ENCODE results near the gene KAT2B. TPM values are rescaled to one million over a fixed set of nuclear protein-coding genes. Genes with fewer than 3 reads are reported as not detected.

Gene KAT2B
- total RNA-seq, 2 donors from 2014 or later, result 14.5 to 25.2 TPM

GRCh38 chr3:20190991-20191390 lies 150.7 kb downstream of the KAT2B start:
- DNase-seq (peak in 1 of 4 donors; percentile 7), ATAC-seq (no peak)
- Histone ChIP-seq H3K36me3 (replicated peaks in 1 of 2; ENCODE audit: insufficient read depth in 1 of 2, low read depth in 2 of 2) (no peaks in the 10 kb centered on the region), H3K9me3 (no peaks in the 10 kb centered on the region), H3K4me1 (peaks cover 12% of the 10 kb centered on the region), H3K27ac (no peak overlapping the region), H3K27me3 (no peaks in the 10 kb centered on the region), H3K4me3 (no peak overlapping the region)
- intact Hi-C loops (cut with DNase I), result no loop called here
- 64 to 67% methylated on average over 5 of the region's 5 CpGs for WGBS, 2 donors
- TF ChIP-seq CTCF (IDR thresholded peaks at IDR 0.05) (peak in 1 of 7 experiments; percentile 3), POLR2A (IDR thresholded peaks at IDR 0.05) (no peak)

GRCh38 chr3:20194793-20195460 lies 154.7 kb downstream of the KAT2B start:
- WGBS, 2 donors, result 93 to 94% methylated on average over 7 of the region's 7 CpGs
- TF ChIP-seq CTCF (IDR thresholded peaks at IDR 0.05) (no peak), POLR2A (IDR thresholded peaks at IDR 0.05) (no peak)
- DNase-seq (no peak), ATAC-seq (no peak)
- Histone ChIP-seq H3K4me3 (no peak overlapping the region), H3K36me3 (replicated peaks in 1 of 2; ENCODE audit: insufficient read depth in 1 of 2, low read depth in 2 of 2) (no peaks in the 10 kb centered on the region), H3K27me3 (no peaks in the 10 kb centered on the region), H3K4me1 (no peaks in the 10 kb centered on the region), H3K9me3 (no peaks in the 10 kb centered on the region), H3K27ac (no peak overlapping the region)
- intact Hi-C loops (cut with DNase I), result no loop called here

- Histone ChIP-seq H3K9me3 (no peaks in the 10 kb centered on the region), H3K27ac (no peak overlapping the region), H3K4me1 (no peaks in the 10 kb centered on the region), H3K36me3 (replicated peaks in 1 of 2; ENCODE audit: insufficient read depth in 1 of 2, low read depth in 2 of 2) (no peaks in the 10 kb centered on the region), H3K27me3 (no peaks in the 10 kb centered on the region), H3K4me3 (no peak overlapping the region)
- no peak for ATAC-seq
- DNase-seq, result no peak
- intact Hi-C loops (cut with DNase I), result no loop called here
- TF ChIP-seq CTCF (IDR thresholded peaks at IDR 0.05) (no peak), POLR2A (IDR thresholded peaks at IDR 0.05) (no peak)
- WGBS, 2 donors, result 75 to 97% methylated on average over 3 of the region's 3 CpGs
Measured at GRCh38 chr3:20197775-20198174, 157.5 kb downstream of the KAT2B start.

- Histone ChIP-seq H3K36me3 (replicated peaks in 1 of 2; ENCODE audit: insufficient read depth in 1 of 2, low read depth in 2 of 2) (no peaks in the 10 kb centered on the region), H3K4me3 (no peak overlapping the region), H3K4me1 (no peaks in the 10 kb centered on the region), H3K9me3 (no peaks in the 10 kb centered on the region), H3K27ac (no peak overlapping the region), H3K27me3 (no peaks in the 10 kb centered on the region)
- intact Hi-C loops (cut with DNase I), result no loop called here
- TF ChIP-seq CTCF (IDR thresholded peaks at IDR 0.05) (no peak), POLR2A (IDR thresholded peaks at IDR 0.05) (no peak)
- ATAC-seq (no peak), DNase-seq (no peak)
Measured at GRCh38 chr3:20201143-20201542, 160.9 kb downstream of the KAT2B start.

Small RNA genes lying within 50 kb of the gene (microRNA-seq; reads per million reads assigned to microRNA genes)
- 0 to 0.47 reads per million in 2 donors for gene MIR3135A (ENCODE audit: borderline number of aligned reads in 2 of 2, borderline replicate concordance in 2 of 2)

Small RNA genes lying within 50 kb of the gene (small RNA-seq; reads per million reads assigned to genes)
- gene MIR3135A, result not detected
- not detected for gene RNU4-85P
- gene RPL39P18, result not detected

Other genes with a start within 250 kb of the KAT2B start
- 1 to 10 TPM in 1 of 2 donors, not detected in 1; 1.3 TPM for gene EFHB, start 106.2 kb upstream of the KAT2B start, total RNA-seq
- 10 to 100 TPM; 30.6 to 35.3 TPM for gene RAB5A, start 93.3 kb upstream of the KAT2B start, total RNA-seq
- gene PP2D1, start 28.2 kb upstream of the KAT2B start, total RNA-seq, result not detected
- gene SGO1, start 145.8 kb downstream of the KAT2B start, total RNA-seq, result 1 to 10 TPM in 1 of 2 donors, not detected in 1; 2.0 TPM